ENCODE measurements around the gene EVI5.
"Not testable (repeated sequence)": the region's sequence is repeated elsewhere in the genome, so short reads cannot be mapped to it uniquely, and the experiment has no call there.

The EVI5 gene

DNA sequence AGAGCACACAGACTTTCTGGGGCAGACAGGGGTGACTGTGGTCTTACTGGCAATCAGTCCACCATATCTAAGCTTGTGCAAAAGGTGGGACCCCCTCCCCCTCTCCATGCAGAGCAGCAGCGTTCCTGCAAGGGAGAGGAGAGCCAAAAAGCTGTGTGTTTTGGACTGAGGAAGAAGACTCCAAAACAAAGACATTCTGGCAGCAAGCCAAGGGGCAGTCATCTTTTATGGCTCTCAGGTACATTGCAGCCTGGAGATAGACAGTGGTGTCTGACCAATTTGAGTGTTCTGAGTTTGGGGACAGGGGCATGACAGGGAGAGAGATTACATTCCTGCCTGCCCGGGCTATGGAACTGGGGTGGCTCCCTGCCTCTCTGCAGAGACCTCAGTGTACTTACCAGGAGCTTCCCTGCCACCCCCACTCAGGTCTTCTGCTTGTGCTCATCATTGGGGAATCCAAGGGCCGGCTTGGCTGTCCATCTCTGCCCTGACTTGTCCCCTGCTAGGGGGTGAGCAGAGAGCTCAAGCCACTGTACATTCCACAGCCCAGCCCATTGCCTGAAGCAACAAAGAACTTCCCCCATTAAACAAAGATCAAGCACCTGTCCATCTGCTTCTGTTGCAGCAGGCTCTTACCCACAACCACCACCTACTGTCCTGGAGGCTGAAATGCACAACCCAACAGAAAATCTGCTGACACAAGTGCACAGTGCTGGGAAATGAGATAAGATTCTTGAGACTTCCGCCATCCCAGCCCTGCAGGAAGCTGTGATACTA lies 131.1 kb downstream of the EVI5 start:
- FAIRE-seq (no peak), DNase-seq (ENCODE audit: insufficient read length, low spot score) (no peak)
- TF ChIP-seq, protein P1, sequence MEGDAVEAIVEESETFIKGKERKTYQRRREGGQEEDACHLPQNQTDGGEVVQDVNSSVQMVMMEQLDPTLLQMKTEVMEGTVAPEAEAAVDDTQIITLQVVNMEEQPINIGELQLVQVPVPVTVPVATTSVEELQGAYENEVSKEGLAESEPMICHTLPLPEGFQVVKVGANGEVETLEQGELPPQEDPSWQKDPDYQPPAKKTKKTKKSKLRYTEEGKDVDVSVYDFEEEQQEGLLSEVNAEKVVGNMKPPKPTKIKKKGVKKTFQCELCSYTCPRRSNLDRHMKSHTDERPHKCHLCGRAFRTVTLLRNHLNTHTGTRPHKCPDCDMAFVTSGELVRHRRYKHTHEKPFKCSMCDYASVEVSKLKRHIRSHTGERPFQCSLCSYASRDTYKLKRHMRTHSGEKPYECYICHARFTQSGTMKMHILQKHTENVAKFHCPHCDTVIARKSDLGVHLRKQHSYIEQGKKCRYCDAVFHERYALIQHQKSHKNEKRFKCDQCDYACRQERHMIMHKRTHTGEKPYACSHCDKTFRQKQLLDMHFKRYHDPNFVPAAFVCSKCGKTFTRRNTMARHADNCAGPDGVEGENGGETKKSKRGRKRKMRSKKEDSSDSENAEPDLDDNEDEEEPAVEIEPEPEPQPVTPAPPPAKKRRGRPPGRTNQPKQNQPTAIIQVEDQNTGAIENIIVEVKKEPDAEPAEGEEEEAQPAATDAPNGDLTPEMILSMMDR (IDR thresholded peaks at IDR 0.05; ENCODE audit: insufficient read depth, missing control alignments): no peak

DNA sequence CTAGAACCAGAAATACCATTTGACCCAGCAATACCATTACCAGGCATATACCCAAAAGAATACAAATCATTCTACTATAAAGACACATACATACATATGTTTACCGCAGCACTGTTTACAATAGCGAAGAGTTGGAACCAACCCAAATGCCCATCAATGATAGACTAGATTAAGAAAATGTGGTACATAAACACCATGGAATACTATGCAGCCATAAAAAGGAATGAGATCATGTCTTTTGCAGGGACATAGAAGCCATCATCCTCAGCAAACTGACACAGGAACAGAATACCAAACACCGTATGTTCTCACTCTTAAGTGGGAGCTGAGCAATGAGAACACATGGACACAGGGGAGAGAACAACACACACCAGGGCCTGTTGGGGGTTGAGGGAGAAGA lies 144.2 kb downstream of the EVI5 start:
- not testable (repeated sequence) for DNase-seq (ENCODE audit: insufficient read length, low spot score); FAIRE-seq

GRCh38 chr1:92638498-92638897 lies 146.4 kb downstream of the EVI5 start:
- no peak for DNase-seq (ENCODE audit: insufficient read length, low spot score)
- no peak for FAIRE-seq
- TF ChIP-seq, protein P1 (IDR thresholded peaks at IDR 0.05; ENCODE audit: insufficient read depth, missing control alignments): no peak

DNA sequence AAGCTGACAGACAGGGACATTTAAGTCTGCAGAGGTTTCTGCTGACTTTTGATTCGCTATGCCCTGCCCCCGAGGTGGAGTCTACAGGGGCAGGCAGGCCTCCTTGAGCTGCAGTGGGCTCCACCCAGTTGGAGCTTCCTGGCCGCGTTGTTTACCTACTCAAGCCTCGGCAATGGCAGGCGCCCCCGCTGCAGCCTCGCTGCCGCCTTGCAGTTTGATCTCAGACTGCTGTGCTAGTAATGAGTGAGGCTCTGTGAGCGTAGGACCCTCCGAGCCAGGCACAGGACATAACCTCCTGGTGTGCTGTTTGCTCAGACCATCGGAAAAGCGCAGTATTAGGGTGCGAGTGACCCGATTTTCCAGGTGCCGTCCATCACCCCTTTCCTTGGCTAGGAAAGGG lies 149.7 kb downstream of the EVI5 start:
- DNase-seq (ENCODE audit: insufficient read length, low spot score); FAIRE-seq: not testable (repeated sequence)

DNA sequence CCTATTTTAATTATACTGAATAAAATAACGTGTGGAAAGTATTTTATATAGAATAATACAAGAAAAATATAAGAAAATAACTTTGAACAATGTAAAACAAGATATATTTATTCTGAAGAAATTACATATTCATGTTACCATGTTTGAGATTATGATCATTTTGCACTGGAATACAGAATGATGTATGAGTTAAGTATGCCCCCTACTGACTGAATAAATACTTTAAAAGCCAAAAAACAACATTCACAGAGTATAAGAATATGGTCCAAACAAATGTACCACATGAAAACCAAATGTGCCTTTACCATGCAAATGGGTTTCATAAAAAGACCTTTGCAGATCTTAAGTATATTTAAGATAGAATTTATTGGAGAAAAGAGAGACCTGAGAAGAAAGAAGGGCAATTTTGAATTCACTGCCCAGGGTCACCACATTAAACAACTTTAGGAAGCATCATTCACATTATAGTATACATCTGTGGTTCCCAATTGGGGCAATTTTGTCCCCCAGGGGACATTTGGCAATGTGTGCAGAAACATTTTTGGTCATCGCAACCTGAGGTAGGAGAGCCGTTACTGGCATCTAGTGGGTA lies 161.6 kb downstream of the EVI5 start:
- peak; percentile 56 for FAIRE-seq
- no peak for DNase-seq (ENCODE audit: insufficient read length, low spot score)
- TF ChIP-seq, protein P1 (IDR thresholded peaks at IDR 0.05; ENCODE audit: insufficient read depth, missing control alignments): peak; percentile 58

GRCh38 chr1:92619466-92620189 lies 165.3 kb downstream of the EVI5 start:
- FAIRE-seq: no peak
- TF ChIP-seq, protein P1 (IDR thresholded peaks at IDR 0.05; ENCODE audit: insufficient read depth, missing control alignments): no peak

GRCh38 chr1:92601044-92601443 lies 183.9 kb downstream of the EVI5 start:
- TF ChIP-seq, protein P1 (IDR thresholded peaks at IDR 0.05; ENCODE audit: insufficient read depth, missing control alignments): no peak
- DNase-seq (ENCODE audit: insufficient read length, low spot score) (no peak), FAIRE-seq (no peak)

More at GRCh38 chr1:92619466-92620189, 165.3 kb downstream of the EVI5 start:
- no peak for DNase-seq (ENCODE audit: insufficient read length, low spot score)

DNA sequence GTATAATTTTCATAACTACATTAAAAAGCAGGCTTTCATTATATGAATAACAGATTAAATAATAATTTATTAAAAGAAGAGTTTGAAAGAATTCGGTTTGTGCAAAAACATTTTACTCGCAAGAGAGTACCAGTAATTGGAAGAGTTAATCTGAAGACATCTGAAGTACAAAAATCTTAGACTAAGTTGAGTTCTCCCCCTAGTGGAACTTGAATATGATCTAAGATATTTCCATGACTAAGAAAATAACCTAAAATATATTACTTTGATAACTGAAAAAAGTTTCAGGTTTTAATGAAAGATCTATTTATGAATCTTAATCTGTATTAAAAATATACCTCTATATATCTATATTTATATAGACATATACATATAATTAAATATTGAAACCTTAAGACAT lies 185.7 kb downstream of the EVI5 start:
- no peak for FAIRE-seq
- TF ChIP-seq, protein P1 (IDR thresholded peaks at IDR 0.05; ENCODE audit: insufficient read depth, missing control alignments): peak; percentile 41
- DNase-seq (ENCODE audit: insufficient read length, low spot score): no peak

DNA sequence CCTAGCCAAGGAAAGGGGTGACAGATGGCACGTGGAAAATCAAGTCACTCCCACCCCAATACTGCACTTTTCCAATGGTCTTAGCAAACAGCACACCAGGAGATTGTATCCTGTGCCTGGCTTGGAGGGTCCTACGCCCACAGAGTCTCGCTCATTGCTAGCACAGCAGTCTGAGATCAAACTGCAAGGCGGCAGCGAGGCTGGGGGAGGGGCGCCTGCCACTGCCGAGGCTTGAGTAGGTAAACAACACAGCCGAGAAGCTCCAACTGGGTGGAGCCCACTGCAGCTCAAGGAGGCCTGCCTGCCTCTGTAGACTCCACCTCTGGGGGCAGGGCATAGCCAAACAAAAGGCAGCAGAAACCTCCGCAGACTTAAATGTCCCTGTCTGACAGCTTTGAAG lies 195.5 kb downstream of the EVI5 start:
- not testable (repeated sequence) for DNase-seq (ENCODE audit: insufficient read length, low spot score); FAIRE-seq

All from D721Med (cell line).